ENCODE measurements around the gene ALDOC. TPM values are rescaled to one million over a fixed set of nuclear protein-coding genes. Genes with fewer than 3 reads are reported as not detected.

The ALDOC gene
- total RNA-seq, 1 donor from 2014 or later, result 353 TPM

GRCh38 chr17:28524476-28525424 is 51.9 kb downstream of the ALDOC start:
- peak; percentile 33 for DNase-seq
- no peak for ATAC-seq (ENCODE audit: poor library complexity)
- intact Hi-C loops (cut with DNase I), result no loop called here

- peak; percentile 27 for DNase-seq
- ATAC-seq (ENCODE audit: poor library complexity), result no peak
- intact Hi-C loops (cut with DNase I), result no loop called here
These were observed 52.8 kb downstream of the ALDOC start for GRCh38 chr17:28523876-28524275.

GRCh38 chr17:28523186-28523585 is 53.5 kb downstream of the ALDOC start:
- intact Hi-C loops (cut with DNase I), result no loop called here
- ATAC-seq (ENCODE audit: poor library complexity) (no peak), DNase-seq (no peak)

Other genes starting within 250 kb of the ALDOC start
- gene IFT20, start 241.4 kb downstream of the ALDOC start, total RNA-seq, result 11.2 TPM
- 33.8 TPM for gene TNFAIP1, start 241.1 kb downstream of the ALDOC start, total RNA-seq
- 158 TPM for gene POLDIP2, start 219.4 kb downstream of the ALDOC start, total RNA-seq
- gene SEBOX, start 211.7 kb downstream of the ALDOC start, total RNA-seq, result not detected
- gene VTN, start 206.6 kb downstream of the ALDOC start, total RNA-seq, result 30.2 TPM
- gene SARM1, start 205.2 kb downstream of the ALDOC start, total RNA-seq, result 5.0 TPM
- gene SLC46A1, start 170.7 kb downstream of the ALDOC start, total RNA-seq, result 6.3 TPM
- not detected for gene SLC13A2, start 103.3 kb downstream of the ALDOC start, total RNA-seq
- not detected for gene FOXN1, start 70.5 kb downstream of the ALDOC start, total RNA-seq
- 22.6 TPM for gene UNC119, start 24.3 kb downstream of the ALDOC start, total RNA-seq
- gene PIGS, start 5.4 kb downstream of the ALDOC start, total RNA-seq, result 33.4 TPM
- gene SPAG5, start 22.1 kb upstream of the ALDOC start, total RNA-seq, result 1.1 TPM
- gene RSKR, start 37.3 kb upstream of the ALDOC start, total RNA-seq, result 4.8 TPM
- gene BLTP2, start 68.3 kb upstream of the ALDOC start, total RNA-seq, result 69.2 TPM
- 26.4 TPM for gene SDF2, start 85.0 kb upstream of the ALDOC start, total RNA-seq
- gene SUPT6H, start 85.3 kb upstream of the ALDOC start, total RNA-seq, result 38.8 TPM
- gene PROCA1, start 135.0 kb upstream of the ALDOC start, total RNA-seq, result 1.3 TPM
- 14.5 TPM for gene RAB34, start 141.0 kb upstream of the ALDOC start, total RNA-seq
- gene RPL23A, start 143.1 kb upstream of the ALDOC start, total RNA-seq, result 858 TPM
- gene TLCD1, start 149.3 kb upstream of the ALDOC start, total RNA-seq, result 1.9 TPM
- 0.30 TPM for gene NEK8, start 151.9 kb upstream of the ALDOC start, total RNA-seq
- 2.4 TPM for gene TRAF4, start 167.1 kb upstream of the ALDOC start, total RNA-seq

Measured in Right ventricle myocardium superior (tissue), 1 donor.